Hematopoietic multipotent progenitor cell treated with erythropoietin and hydrocortisone succinate and interleukin-3 and kit ligand, for 17 days (in vitro differentiated cells): ENCODE measurements around the gene GALNT10.

Source experiments
- DNase-seq: peaks from one replicate; pipeline ENCODE4 v3.0.0-alpha.2; 2015; ENCODE audit warnings: low spot score

GALNT10 gene

DNA sequence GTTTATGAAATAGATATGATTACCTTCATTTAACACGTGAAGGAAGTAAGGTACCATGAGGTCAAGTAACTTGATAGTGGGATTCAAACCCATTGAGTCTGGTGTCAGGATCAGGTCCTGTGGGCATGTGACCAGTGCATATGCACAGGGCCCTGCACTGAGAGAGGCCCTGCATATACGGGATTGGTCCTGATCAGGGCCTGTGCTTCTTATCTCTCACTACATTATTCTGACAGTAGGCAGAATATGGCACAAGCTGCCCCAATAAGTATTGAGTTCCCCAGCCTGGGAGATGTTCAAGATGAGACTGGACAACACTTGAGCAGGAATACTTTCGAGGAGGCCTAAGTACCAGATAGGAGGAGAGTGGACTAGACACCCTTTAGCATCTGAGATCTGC is 44.0 kb downstream of the GALNT10 start:
- peak; percentile 19 for DNase-seq

DNA sequence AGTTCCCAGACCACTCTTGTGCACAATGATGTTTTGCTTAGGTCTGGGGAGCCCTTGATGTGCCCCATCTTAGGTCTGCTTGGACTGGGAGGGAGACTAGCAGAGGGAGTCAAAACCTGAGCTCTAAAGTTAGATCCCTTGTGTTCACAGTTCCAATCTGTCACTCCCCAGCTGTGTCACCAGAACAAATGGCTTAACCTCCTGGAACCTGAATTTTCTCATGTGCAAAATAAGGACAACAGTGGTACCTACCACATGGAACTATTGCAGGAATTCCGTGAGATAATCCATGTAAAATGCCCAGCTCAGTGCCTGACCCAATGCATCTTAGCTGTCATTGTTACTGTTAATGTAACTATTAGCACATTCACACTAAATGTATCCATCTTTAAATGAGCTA is 45.5 kb downstream of the GALNT10 start:
- no peak for DNase-seq

DNA sequence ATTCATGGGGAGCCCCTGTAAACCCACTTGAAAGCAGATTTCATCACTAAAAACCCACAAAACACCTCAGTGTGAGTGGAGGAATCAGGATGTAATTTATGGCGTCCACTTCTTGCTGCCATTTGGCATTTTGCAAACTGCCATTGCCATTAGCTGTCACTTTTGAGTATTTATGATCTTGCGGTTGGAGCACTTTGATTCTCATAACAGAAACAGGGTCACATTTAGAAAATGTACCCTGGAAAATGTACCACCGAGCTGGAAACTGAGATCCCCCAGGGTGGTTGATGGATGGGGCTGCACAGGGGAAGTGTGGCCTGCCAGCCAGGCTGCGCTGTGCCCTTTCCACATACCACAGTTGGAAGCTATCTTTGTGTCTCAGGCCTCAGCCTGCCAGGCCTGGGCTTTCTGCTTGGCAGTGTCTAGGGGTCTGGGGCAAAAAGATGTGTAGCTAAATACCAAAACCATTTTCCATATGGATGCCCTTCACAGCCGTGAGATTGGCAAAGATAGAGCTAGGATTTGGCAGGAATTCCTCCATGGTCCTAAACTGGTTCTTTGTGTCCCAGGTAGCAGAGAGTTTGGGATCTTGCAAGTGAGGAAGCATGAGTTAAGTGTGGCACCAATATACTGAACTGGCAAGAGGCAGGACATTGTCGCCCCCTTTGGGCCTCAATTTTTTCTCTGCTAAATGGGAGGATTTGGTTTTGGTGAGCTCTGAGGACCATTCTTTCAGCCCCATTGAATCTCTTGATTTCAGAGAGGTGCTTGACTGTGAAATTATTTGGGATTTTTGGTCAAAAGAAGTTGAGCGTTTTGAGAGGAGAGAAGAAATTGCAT is 46.2 kb downstream of the GALNT10 start:
- peak; percentile 65 for DNase-seq

DNA sequence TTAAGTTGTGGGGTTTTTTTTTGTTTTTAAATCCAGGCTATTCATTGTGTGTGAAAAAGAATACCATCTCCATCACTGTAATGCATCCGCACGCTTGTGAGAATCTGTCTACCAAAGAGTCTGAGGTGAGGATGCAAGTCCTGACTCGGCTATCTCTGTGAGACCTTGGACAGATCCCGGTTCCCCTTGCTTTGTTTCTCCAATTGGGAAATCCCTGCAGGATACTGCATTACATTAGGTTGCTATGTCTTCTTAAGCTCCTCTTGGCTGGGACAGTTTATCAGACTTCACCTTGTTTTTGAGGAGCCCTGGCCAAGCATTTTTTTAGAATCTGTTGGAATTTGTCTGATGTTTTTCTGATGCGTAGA is 46.8 kb downstream of the GALNT10 start:
- DNase-seq: no peak

DNA sequence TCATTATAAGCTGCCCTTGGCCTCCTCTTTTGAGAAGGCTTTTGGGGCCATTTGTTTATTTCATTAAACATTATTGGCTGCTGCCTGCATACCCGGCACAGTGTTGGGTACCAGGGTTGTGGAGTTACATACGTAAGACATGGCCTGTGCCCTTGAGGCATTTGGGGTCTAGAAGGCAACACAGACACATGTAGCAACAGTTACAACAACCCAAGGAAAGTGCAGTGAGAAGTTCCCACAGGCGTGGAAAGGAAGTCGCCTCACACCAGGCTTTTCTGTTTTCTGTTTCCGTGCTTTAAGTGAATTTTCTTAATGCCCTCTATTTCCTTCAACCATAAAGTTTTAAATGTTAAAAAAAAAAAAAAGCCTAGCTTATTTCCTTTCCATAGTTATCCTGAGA is 47.4 kb downstream of the GALNT10 start:
- no peak for DNase-seq

DNA sequence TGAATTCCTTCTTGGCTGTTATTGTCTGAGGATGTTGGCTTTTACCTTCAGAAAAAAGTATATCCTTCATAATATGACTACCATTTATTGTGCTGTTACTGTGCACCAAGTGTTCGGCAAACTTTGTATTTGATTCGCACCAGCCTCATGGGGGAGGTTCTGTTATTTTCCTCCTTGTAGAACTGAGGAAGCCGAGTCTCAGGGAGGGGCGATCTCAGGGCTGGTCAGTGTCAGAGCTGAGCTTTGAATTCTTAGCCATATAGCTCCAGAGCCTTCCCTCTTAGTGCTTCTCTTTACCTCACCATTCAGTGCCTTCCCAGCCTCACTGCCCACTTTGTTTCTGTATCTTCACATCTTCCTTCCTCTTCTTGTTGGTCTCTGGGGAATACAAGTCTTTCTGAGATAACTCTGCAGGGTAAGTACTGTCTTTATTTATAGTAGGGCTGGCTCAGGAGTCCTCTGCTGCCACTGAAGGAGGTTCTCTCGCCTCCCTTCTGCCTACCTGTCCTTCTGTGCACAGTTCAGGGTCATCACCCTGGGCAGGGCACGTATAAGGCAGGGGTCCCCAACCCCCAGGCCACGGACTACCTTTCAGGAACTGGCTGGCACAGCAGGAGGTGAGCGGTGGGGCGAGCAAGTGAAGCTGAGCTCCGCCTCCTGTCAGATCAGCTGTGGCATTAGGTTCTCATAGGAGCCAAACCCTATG is 48.4 kb downstream of the GALNT10 start:
- DNase-seq: no peak

DNA sequence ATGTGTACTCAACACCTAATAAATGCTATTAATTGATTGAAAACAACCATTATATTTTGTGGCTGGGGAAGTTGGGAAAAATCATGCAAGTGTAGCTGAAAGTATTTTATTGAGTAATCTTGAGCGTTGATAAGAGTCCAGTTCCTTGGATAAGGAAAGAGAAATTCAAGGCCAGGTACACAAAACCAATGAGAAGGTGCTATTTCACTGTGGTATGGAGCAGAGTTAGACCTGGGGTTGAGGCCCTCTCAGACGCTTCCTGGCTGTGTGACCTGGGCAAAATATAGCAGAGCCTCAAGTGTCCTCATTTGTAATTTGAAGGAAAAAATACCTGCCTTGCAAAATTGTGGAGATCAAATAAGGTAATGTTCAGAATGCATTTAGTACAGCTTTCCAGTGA is 50.1 kb downstream of the GALNT10 start:
- DNase-seq: no peak

DNA sequence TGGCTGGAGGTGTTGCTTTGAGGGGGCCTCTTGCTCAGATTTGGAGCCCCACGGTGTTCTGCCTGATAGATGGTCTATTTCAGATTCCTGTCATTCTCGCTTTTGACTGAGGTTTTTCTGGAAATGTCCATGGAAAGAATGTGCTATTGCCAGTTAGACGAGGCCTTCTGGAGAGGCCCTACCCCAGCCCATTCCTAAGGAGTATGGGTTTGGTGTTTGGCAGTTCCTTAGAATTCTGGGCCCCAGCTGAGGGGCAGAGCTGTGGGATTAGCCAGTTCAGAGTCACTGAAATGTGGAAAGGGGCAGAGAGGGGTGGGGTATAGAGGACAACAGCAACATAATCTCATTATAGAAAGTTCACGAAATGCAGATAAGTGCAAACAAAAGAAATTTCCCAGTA is 50.5 kb downstream of the GALNT10 start:
- no peak for DNase-seq

DNA sequence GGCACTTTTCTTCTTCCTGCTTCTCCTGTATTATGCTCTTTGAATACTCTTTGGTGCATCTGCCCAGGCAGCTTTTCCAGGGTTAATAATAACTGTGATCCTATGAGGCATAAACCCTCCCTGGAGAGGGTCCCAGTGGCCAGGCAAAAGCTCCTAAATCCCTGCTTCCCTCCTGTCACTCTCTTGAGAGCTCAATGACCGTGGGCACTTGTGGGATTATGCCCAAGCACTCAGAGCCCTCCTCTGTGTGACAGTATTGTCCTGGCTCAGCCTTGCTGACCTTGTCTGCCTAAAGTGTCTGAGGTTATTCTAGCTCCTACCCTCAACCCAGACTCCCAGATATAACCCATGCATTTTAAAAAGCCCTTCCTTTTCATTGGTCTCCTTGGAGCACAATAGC is 51.9 kb downstream of the GALNT10 start:
- DNase-seq: no peak

DNA sequence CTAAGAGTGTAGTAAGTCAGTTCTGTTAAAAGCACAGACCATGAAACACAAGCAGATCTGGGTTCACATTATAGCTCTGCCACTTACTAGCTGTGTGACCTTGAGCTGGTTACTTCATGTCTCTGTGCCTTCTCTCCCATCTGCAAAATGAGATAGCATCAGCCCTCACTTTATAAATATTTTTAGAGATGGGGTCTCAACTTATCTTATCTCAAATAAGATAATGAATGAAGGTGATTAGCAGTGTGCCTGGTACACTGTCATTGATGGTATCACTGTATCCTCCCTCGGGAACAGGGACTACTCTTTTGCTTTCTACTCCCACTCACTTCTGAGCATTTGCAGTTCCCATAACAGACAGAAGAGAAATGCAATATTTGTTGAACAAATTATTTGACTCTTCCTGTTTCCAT is 52.4 kb downstream of the GALNT10 start:
- no peak for DNase-seq

DNA sequence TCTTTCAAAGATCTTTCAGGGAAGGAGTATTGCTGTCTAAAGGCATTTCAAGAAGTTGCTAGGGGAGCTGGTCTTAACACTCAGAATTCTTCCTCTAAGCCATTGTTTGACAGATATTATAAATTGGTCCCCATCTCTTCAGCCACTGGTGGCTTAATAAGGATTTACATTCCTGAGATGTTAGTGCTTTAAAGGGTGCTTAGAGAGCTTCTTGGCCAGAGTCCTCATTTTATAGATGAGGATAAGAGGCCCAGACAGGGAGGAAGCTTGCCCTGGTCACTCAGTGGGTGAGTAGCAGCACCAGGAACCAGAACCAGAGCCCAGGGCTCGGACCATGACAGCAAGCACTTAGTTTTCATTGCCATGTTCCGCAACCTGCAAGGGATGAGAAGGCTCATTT is 53.2 kb downstream of the GALNT10 start:
- DNase-seq: no peak

DNA sequence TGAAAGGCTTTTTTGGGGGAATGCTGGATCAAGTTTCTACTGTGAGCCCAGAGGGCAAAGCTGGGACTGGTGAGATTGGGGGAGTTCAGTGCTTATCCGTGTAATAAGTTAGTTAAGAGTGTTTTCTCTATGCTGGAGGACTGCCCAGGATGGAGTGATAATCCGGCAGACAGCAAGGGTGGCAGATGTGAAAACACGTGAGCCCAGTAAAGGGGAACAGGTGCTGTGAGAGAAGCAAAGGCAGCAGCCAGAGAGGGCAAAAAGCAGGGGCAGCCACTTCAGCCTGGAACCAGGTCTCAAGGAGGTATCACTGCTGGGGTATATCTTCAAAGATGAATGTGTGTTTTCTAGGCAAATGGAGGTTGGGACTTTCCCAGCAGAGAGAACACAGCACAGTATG is 53.9 kb downstream of the GALNT10 start:
- DNase-seq: no peak

DNA sequence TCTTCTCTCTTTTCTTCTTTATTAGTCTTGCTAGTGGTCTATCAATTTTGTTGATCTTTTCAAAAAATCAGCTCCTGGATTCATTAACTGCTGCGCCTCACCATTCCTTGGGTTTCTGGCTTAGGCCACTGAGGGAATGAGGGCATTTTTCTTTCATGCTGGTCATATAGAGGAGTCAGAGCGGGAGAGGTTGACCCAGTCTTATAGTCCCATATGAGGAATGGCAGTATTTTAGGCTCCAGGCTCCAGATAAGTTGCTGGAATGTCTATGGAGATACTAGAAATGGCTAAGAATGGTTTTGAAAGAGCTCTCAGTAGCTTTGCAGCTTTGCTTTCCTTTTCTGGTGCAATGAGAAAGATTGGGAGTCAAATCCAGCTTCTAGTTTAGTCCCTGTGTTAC is 58.2 kb downstream of the GALNT10 start:
- no peak for DNase-seq

DNA sequence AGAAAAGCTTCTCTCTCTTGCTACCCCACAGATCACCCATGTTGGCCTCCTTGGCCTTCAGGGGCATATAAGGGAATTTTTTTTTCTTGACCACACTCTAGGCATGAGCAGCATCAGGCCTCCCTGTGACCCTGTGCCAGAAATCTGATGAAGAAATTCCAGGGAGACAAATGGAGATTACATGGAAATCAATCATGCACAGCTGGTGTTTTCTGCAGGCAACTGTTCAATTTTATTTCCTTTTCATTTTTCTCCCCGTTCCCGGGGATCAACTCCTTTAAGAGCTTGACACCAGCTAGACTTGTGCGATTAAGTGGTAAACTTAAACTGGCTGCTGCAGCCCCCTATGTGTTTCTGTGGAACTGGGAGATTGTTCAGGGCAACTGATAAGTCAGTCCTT is 59.3 kb downstream of the GALNT10 start:
- DNase-seq: no peak

DNA sequence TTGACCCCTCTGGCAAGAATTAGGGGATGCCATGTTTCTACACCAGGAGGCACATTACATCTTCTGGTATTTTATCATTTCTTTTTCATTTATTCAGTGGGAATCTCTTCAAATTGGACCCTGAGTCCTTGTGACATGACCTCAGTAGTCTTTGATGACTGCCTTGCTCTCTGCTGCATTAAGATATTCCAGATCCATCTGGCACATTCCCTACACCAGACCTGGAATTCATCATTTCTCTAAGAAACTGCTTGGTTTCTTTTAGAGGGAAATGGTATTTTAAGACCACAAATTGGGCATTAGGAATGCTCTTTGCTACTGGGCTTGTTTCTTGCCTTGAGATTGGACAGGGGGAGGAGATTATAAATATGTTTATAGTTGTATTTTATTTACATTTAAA is 61.0 kb downstream of the GALNT10 start:
- DNase-seq: no peak

DNA sequence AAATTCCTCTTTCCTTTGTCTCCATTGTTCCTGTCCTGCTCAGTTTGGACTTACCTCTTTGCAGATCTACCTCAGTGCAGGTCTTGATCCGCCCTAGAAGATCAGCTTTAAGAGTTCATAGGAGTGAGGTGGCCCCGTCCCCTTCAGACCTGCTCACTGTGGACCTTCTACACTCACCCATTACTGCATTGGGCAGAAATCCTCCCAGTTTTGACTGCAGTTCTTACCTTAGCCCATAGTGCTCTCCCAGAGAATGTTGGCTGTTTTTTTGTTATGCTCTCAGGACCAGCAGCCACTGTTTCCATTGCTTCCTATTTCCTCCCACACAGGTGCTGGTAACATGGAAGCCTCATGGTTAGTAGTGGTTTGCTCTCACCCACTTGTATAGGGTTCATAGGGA is 63.3 kb downstream of the GALNT10 start:
- DNase-seq: no peak

DNA sequence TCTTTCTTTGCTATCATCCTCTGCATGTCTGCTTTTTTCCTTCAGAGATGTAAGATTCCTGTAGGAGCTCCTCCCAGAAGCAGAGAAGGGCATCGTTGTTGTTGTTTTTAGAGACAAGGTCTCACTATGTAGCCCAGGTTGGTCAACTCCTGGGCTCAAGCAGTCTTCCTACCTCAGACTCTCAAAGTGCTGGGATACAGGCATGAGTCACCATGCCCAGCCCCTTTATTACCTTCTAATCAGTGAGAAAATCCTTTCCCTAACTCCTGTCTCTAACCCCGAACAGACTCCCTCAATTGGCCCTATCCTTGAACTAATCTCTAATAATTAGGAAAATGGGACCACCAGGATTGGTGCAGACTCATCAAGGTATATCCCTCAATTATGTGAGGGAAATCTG is 64.4 kb downstream of the GALNT10 start:
- no peak for DNase-seq

DNA sequence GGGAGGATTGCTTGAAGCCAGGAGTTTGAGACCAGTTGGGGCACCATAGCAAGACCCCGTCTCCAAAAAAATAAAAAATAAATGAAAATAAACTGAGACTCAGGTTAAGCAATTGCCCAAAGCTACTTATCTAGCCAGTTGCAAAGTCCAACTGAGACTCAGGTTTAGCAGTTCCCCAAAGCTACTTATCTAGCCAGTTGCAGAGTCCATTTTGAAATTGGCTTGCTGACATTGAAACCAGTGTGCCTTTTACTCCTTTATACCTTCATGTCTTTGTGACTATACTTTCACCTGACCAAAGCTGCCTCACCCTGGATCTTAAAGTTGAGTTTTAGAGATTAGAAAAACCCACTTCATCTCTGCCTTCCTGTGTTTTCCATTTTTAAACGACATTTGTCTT is 66.5 kb downstream of the GALNT10 start:
- DNase-seq: no peak

DNA sequence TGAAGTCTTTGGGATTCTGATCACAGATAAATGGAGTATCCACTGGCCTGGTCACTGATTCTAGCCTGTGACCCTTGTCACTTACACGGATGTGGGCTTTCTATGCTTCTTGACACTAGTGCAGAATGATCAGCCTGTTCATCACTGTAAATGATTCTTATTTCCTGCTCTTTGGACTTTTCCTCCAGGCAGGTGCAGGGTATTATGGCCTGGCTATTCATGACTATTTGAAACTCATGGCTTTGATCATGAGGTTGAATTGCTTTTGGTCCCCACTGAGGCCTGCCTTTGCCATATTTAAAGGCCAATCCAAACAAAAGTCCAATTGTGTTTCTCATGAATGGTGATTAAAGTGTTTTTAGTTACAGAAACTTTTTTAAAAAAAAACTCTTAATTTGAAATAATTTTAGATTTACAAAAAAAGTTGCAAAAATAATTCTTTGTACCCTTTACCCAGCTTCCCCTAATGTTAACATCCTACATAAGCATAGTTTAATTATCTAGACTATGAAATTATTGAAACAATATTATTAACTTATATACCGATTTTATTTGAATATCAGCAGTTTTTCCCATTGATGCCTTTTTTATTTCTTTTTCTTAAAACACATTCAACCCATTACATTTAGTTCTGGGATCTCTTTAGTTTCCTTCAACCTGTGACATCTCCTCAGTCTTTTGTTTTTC is 68.1 kb downstream of the GALNT10 start:
- no peak for DNase-seq

DNA sequence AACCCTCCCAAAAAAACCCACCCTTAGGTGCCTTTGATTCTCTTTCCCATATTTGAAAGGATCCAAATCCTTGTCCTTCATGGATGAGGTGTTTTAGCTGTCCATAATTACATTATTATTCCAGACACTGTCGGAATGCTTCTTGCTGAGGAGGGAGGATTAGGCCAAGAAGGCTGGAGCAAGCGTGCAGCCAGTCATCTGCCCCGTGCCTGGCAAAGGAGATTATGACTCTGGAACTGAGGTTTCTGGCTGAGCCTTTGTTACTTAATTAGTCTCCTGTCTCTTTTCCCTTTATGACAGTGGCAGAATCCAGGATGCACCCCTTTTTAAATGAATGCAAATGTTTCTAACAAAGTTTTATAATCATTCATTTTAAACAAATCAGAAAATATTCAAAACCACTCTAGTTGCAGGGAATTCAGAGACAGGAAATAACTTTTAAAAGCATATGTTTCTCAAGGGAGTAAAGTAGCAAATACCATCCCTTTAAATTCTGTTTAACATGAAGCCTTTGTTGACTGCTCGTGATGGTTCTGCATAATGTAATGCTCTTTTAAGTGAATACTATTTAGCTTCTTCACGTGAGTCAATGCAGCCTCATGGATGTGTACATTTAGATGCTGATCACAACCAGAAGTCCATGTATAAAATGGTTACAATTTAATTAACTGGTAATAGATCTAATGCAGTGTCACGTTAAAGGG is 69.8 kb downstream of the GALNT10 start:
- DNase-seq: no peak

DNA sequence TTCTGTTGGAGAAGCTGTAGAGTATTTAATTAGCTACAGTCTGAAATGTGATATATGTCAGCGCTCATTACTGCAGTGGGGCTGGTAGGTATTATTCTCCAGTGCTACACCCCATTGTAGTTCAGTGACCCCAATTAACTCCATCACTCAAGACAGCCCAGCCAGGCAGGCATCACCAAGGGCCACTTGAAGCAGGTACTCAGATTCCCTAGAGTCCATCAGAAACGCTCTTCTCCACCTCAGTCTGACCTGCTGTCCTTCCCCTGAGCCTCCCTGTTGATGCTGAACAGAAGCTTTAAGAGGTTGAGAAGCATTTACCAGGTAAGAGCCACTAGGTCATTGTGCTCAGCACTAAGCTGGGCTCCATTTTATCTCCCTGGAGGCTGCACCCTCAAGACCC is 71.8 kb downstream of the GALNT10 start:
- DNase-seq: no peak

DNA sequence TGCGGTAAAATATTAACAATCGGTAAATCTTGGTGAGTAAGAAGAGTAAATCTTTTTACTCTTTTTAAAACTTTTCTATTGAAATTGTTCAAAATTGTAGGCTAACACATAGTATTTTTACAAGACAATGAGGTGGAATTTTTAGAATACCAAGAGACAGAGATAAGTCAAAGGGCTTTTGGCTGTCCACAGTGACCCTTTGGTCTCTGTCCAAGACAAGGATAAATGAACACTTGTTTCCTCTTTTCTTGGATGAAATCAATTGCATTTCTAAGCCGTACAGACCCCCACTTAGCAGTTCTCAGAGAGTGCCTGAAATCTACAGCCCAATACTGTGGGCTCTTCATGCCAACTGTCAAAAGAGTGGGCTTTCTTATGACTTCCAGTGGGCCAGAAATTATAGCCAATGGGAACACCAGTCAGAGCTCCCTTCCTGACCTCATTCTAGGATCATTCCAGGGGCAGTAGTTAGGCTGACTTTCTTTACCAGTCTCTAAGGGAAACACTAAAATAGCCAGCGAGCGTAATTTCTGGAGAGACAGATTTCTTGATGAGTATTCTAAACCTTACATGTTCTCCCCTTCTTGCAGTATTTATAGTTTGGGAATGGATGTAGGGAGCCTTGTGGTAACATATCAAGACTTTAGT is 74.1 kb downstream of the GALNT10 start:
- DNase-seq: no peak
